Measurements from ENCODE around the gene DNASE2B. TPM values are rescaled to one million over a fixed set of nuclear protein-coding genes. Genes with fewer than 3 reads are reported as not detected.

Gene DNASE2B
- total and polyA plus RNA-seq, 2 donors (not counting 3 experiments of a cell fraction or from before 2014, with no cell fraction given) = not detected

- no peak for DNase-seq (ENCODE audit: low read depth, low spot score)
- Histone ChIP-seq H3K27ac (ENCODE audit: insufficient read depth, low read depth, low read length) (no peak overlapping the region), H3K9me1 (replicated peaks; ENCODE audit: control insufficient read depth, extremely low read depth, insufficient read depth, low read length) (no peaks in the 10 kb centered on the region), H3K27me3 (ENCODE audit: control insufficient read depth in 2 of 2, insufficient read depth in 2 of 2, low read length in 2 of 2) (no peaks in the 10 kb centered on the region), H3K9ac (replicated peaks; ENCODE audit: extremely low read depth, insufficient read depth, low read length) (no peak overlapping the region), H3K4me3 (replicated peaks in 1 of 3; ENCODE audit: insufficient read depth in 1 of 3, low read depth in 1 of 3, low read length in 3 of 3) (no peak overlapping the region), H3K9me3 (replicated peaks; ENCODE audit: control insufficient read depth, insufficient read depth, low read length) (no peaks in the 10 kb centered on the region), H3K36me3 (ENCODE audit: control insufficient read depth in 2 of 2, extremely low read depth in 1 of 2, insufficient read depth in 2 of 2, low read length in 2 of 2) (no peaks in the 10 kb centered on the region), H3K4me2 (ENCODE audit: insufficient read depth, low read length) (no peak overlapping the region), H4K20me1 (replicated peaks; ENCODE audit: control insufficient read depth, extremely low read depth, insufficient read depth, low read length) (no peaks in the 10 kb centered on the region), H2AFZ (ENCODE audit: low read depth, low read length) (no peak overlapping the region), H3K79me2 (ENCODE audit: control insufficient read depth, insufficient read depth, low read length) (no peaks in the 10 kb centered on the region), H3K4me1 (ENCODE audit: control insufficient read depth, extremely low read depth, insufficient read depth, low read length) (no peaks in the 10 kb centered on the region)
- intact Hi-C loops (cut with micrococcal nuclease) (no loop called here), dilution Hi-C loops (cut with MboI; ENCODE audit: extremely low pct_ligation_motif_present, low sequenced_read_pairs) (no loop called here)
- ChIA-PET POLR2A (no interaction called here), CTCF (interaction anchor here (1.4 to 1.6 kb wide), 3 partner anchors 34 to 235 kb away, joined by 3 to 5 read pairs (median 4); no protein-coding TSS in a partner anchor)
- TF ChIP-seq CTCF (IDR thresholded peaks at IDR 0.05; ENCODE audit: extremely low read depth in 1 of 2, insufficient read depth in 1 of 2, low read depth in 1 of 2, low read length in 2 of 2) (no peak), JUN (IDR thresholded peaks at IDR 0.05; ENCODE audit: borderline replicate concordance, insufficient read depth, insufficient read length, low read depth) (no peak), MAX (IDR thresholded peaks at IDR 0.05; ENCODE audit: insufficient read depth, insufficient read length) (no peak), POLR2A (IDR thresholded peaks at IDR 0.05; ENCODE audit: low read depth, low read length) (no peak)
- BruUV-seq (replicated peaks) = no TSS peak
- peak; percentile 42 for FAIRE-seq
Measured at GRCh38 chr1:84376000-84376910, 22.0 kb upstream of the DNASE2B start.
